DOHH2 (cell line): ENCODE results near the gene BLTP3A.

Experiments used
- CTCF ChIP-seq: fragments of 200-600 bp; sonication (generic); IDR thresholded peaks from one replicate; pipeline ENCODE4 v1.5.1; 2014; ENCODE audit warnings: antibody characterized with exemption, mild to moderate bottlenecking, low read depth, low read length; ENCODE audit not compliant: poor library complexity, severe bottlenecking
- EZH2phosphoT487 ChIP-seq: fragments of 200-600 bp; sonication (generic); IDR thresholded peaks from 2 replicates; pipeline ENCODE4 v1.6.1; 2017; ENCODE audit warnings: borderline replicate concordance, mild to moderate bottlenecking, antibody characterized with exemption, low read length, moderate library complexity, mixed read lengths

GRCh38 chr6:34792605-34793500, 970 bp downstream of the BLTP3A start:
- no peak for TF ChIP-seq CTCF
- TF ChIP-seq EZH2phosphoT487: no peak
